ENCODE measurements around the gene SNRPD2. TPM values are rescaled to one million over a fixed set of nuclear protein-coding genes. Genes with fewer than 3 reads are reported as not detected.

Gene SNRPD2
- 100 to 1,000 TPM; 179 to 473 (median 318) TPM for total RNA-seq
- polyA plus RNA-seq, result 100 to 1,000 TPM; 233 to 440 (median 329) TPM
- long read RNA-seq, donor 1, transcript SNRPD2-201 (3 exons, 901 nt), result major isoform, 188 of 228 reads
- long read RNA-seq, donor 1, partial matches to known transcripts, result 38 of 228 reads
- long read RNA-seq, donor 1, other reads (novel, unspliced or antisense), result 0 of 228 reads
- long read RNA-seq, donor 2, transcript SNRPD2-201 (3 exons, 901 nt), result major isoform, 100 of 122 reads
- long read RNA-seq, donor 2, partial matches to known transcripts, result 20 of 122 reads
- long read RNA-seq, donor 2, other reads (novel, unspliced or antisense), result 0 of 122 reads
- long read RNA-seq, donor 3, transcript SNRPD2-201 (3 exons, 901 nt), result major isoform, 118 of 135 reads
- long read RNA-seq, donor 3, partial matches to known transcripts, result 17 of 135 reads
- long read RNA-seq, donor 3, other reads (novel, unspliced or antisense), result 0 of 135 reads
- long read RNA-seq, donor 4, transcript SNRPD2-201 (3 exons, 901 nt), result major isoform, 130 of 135 reads
- long read RNA-seq, donor 4, partial matches to known transcripts, result 2 of 135 reads
- long read RNA-seq, donor 4, other reads (novel, unspliced or antisense), result 1 of 135 reads
- long read RNA-seq, donor 5, transcript SNRPD2-201 (3 exons, 901 nt), result major isoform, 128 of 133 reads
- long read RNA-seq, donor 5, partial matches to known transcripts, result 5 of 133 reads
- long read RNA-seq, donor 5, other reads (novel, unspliced or antisense), result 0 of 133 reads
- long read RNA-seq, donor 6, transcript SNRPD2-201 (3 exons, 901 nt), result major isoform, 153 of 169 reads
- long read RNA-seq, donor 6, partial matches to known transcripts, result 13 of 169 reads
- long read RNA-seq, donor 6, other reads (novel, unspliced or antisense), result 1 of 169 reads
- long read RNA-seq, donor 7, transcript SNRPD2-201 (3 exons, 901 nt), result major isoform, 75 of 100 reads
- long read RNA-seq, donor 7, partial matches to known transcripts, result 24 of 100 reads
- long read RNA-seq, donor 7, other reads (novel, unspliced or antisense), result 0 of 100 reads
- long read RNA-seq, donor 8, transcript SNRPD2-201 (3 exons, 901 nt), result major isoform, 128 of 157 reads
- long read RNA-seq, donor 8, partial matches to known transcripts, result 21 of 157 reads
- long read RNA-seq, donor 8, other reads (novel, unspliced or antisense), result 6 of 157 reads
- long read RNA-seq, donor 9, transcript SNRPD2-201 (3 exons, 901 nt), result major isoform, 91 of 104 reads
- long read RNA-seq, donor 9, partial matches to known transcripts, result 11 of 104 reads
- long read RNA-seq, donor 9, other reads (novel, unspliced or antisense), result 0 of 104 reads
- long read RNA-seq, donor 10, transcript SNRPD2-201 (3 exons, 901 nt), result major isoform, 52 of 75 reads
- long read RNA-seq, donor 10, partial matches to known transcripts, result 23 of 75 reads
- long read RNA-seq, donor 10, other reads (novel, unspliced or antisense), result 0 of 75 reads

- DNase-seq, result peak; percentile 93 to 97 (median 95)
- TF ChIP-seq CTCF (IDR thresholded peaks at IDR 0.05) (no peak), POLR2A (IDR thresholded peaks at IDR 0.05) (peak; percentile 81 to 94)
- intact Hi-C loops (cut with DNase I), result no loop called here
Measured at GRCh38 chr19:45691516-45692186, at the start of gene SNRPD2. SNRPD2 (minus strand) TSS chr19:45691953; CDS start chr19:45691888, 65 bp downstream.

GRCh38 chr19:45739498-45740439 lies 48.0 kb upstream of the SNRPD2 start:
- TF ChIP-seq POLR2A (IDR thresholded peaks at IDR 0.05) (no peak), CTCF (IDR thresholded peaks at IDR 0.05) (no peak)
- intact Hi-C loops (cut with DNase I), result no loop called here
- Histone ChIP-seq H3K4me1 (replicated peaks in 1 of 2) (no peaks in the 10 kb centered on the region), H3K36me3 (replicated peaks in 1 of 2) (no peaks in the 10 kb centered on the region), H3K27ac (no peak overlapping the region), H3K27me3 (no peaks in the 10 kb centered on the region), H3K9me3 (replicated peaks in 1 of 3) (no peaks in the 10 kb centered on the region), H3K4me3 (no peak overlapping the region)
- 72 to 81% (median 75%) methylated on average over 10 of the region's 10 CpGs for WGBS, 4 donors
- no peak for DNase-seq

More at GRCh38 chr19:45691516-45692186, at the start of gene SNRPD2:
- Histone ChIP-seq H3K4me3 (peak within 1 kb of the TSS in 3 of 4 donors; percentile 90 to 93 (median 91)), H3K27me3 (no peaks in the 10 kb centered on the region), H3K27ac (peak within 1 kb of the TSS; percentile 87 to 96 (median 91)), H3K36me3 (replicated peaks in 1 of 2) (peaks cover 0 to 33% of the 10 kb centered on the region in 2 donors), H3K4me1 (replicated peaks in 1 of 2) (peaks cover 8 to 15% of the 10 kb centered on the region in 2 donors), H3K9me3 (replicated peaks in 1 of 3) (no peaks in the 10 kb centered on the region)
- 0 to 1% (median 1%) methylated on average over 24 to 36 of the region's 36 CpGs for WGBS, 4 donors

- no peak for DNase-seq
- peaks cover 0 to 13% of the 10 kb centered on the region in 2 donors for H3K4me1 ChIP-seq (replicated peaks in 1 of 2)
- TF ChIP-seq CTCF (IDR thresholded peaks at IDR 0.05), result no peak
- TF ChIP-seq POLR2A (IDR thresholded peaks at IDR 0.05), result no peak
- 86 to 94% (median 91%) methylated on average over 12 to 59 of the region's 59 CpGs for WGBS, 4 donors
- no peaks in the 10 kb centered on the region for H3K9me3 ChIP-seq (replicated peaks in 1 of 3)
- no peaks in the 10 kb centered on the region for H3K27me3 ChIP-seq
- intact Hi-C loops (cut with DNase I), result no loop called here
- no peak within 1 kb of the TSS for H3K27ac ChIP-seq
- no peak within 1 kb of the TSS for H3K4me3 ChIP-seq
- H3K36me3 ChIP-seq (replicated peaks in 1 of 2), result no peaks in the 10 kb centered on the region
Measured at GRCh38 chr19:45733160-45733810, 41.5 kb upstream of the SNRPD2 start, which contains the start of gene MEIOSIN. MEIOSIN (plus strand) TSS chr19:45733439; CDS start chr19:45735377, 1,938 bp downstream.
